SKM-1 (cell line): ENCODE measurements around the gene F9.
A peak's percentile ranks its signal among the peaks of the same experiment; 100 is the strongest.
"Not testable (repeated sequence)": the region's sequence is repeated elsewhere in the genome, so short reads cannot be mapped to it uniquely, and the experiment has no call there.

Experiments
- DNase-seq: peaks from one replicate; lab custom pipeline; 2025; ENCODE audit not compliant: unreplicated experiment; lab: John Stamatoyannopoulos, UW

F9 gene

GRCh38 chrX:139530550-139530949 is at the start of gene F9:
Gene F9, plus strand, starts transcription at chrX:139530739. Its CDS starts 26 bp downstream, at chrX:139530765.
- DNase-seq: no peak

DNA sequence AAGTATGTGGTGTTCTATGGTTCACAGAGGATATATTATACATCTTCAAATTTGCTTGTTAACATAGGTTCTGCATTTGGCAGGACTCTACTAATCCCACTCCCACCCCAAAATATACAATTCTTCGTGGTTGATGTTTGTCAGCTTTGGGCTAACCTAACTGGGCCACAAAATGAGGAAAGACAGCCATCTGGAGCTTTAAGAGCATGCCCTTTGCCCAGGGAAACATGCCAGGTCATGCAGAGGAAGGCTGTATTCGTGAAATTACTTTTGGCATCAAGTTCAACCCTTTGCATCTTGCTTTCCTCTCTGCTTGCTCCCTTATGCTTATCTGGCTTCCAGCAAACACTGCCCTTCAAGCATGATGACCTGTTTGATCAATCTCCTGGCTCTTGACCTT is 46.8 kb upstream of the F9 start:
- DNase-seq: no peak

- DNase-seq: no peak
Measured at GRCh38 chrX:139484591-139484990, 45.9 kb upstream of the F9 start.

GRCh38 chrX:139495324-139495723 is 35.2 kb upstream of the F9 start:
- DNase-seq: no peak

DNA sequence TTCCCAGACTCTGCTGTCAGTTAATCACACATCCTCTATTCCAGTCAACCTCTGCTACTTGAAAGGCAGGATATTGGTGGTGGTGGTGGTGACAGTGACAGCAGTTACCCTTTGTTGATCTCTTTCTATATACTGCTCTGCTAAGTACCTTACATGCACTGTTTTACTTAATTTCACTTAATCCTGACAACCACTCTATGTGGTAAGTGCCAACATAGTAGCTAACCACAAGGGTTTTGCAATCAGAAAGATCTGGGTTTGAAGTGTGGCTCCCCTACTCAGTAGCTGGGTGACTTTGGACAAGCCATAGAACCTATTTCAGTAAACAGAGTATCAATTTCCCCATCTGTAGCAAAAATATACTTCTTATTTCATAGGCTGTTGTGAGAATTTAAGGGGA is 24.2 kb upstream of the F9 start:
- DNase-seq: no peak

DNA sequence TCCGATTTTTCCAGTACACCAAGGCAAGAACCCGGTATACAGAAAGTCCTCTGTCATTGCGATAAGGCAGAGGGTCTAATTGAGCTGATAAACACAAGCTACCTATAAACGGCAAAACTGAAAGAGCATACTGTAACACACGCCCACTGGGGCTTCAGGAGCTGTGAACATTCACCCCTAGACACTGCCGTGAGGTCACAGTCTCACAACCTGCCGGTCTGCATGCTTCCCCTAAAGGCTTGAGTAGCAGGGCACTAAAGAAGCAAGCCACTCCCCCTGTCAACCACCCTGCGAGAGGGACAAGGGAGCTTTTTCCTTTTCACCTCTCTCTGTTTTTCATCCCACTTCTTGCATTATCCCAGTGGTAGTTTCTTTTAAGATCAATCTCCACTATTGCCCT is 22.4 kb upstream of the F9 start:
- DNase-seq: no peak

GRCh38 chrX:139518475-139518874 is 12.1 kb upstream of the F9 start:
- DNase-seq: no peak

DNA sequence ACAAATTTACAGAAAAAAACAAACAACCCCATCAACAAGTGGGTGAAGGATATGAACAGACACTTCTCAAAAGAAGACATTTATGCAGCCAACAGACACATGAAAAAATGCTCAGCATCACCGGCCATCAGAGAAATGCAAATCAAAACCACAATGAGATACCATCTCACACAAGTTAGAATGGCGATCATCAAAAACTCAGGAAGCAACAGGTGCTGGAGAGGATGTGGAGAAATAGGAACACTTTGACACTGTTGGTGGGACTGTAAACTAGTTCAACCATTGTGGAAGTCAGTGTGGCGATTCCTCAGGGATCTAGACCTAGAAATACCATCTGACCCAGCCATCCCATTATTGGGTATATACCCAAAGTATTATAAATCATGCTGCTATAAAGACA is 1.7 kb upstream of the F9 start:
- DNase-seq: not testable (repeated sequence)

DNA sequence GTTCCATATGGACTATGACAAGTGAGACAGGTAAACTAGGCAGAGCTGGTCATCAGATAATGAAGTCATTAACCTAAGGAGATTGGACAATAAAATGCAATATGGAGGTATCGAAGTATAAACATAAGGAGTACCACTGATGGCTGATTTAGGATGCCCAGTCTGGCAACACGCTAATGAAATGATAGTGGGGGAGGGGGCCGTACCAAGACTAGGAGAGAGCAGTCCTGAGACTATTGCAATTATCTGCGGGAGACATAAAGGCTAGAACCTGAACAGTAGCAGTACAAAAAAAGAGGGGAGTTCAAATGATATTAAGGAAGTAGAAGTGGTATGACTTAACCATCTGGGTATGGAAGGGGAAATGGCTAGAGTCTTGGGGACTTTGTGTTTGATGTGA is 2.3 kb downstream of the F9 start:
- DNase-seq: no peak

DNA sequence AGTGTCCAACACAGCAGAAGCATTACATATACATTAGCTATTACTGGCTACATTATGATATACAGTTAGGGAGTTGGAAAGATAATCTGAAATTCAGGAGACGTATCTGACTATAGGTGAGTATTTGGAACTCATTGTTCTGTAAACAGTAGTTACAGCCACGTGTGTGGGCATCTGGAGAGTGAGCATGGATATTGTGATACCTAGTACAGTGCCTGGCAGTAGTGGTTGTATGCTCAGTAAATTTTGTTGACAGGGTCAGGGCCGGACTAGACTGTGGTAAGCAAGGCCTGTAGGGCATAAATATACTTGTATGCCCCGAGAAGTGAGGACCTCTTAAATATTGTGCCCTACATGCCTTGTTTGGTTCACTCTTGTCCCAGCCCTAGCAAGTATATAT is 2.9 kb downstream of the F9 start:
- no peak for DNase-seq

DNA sequence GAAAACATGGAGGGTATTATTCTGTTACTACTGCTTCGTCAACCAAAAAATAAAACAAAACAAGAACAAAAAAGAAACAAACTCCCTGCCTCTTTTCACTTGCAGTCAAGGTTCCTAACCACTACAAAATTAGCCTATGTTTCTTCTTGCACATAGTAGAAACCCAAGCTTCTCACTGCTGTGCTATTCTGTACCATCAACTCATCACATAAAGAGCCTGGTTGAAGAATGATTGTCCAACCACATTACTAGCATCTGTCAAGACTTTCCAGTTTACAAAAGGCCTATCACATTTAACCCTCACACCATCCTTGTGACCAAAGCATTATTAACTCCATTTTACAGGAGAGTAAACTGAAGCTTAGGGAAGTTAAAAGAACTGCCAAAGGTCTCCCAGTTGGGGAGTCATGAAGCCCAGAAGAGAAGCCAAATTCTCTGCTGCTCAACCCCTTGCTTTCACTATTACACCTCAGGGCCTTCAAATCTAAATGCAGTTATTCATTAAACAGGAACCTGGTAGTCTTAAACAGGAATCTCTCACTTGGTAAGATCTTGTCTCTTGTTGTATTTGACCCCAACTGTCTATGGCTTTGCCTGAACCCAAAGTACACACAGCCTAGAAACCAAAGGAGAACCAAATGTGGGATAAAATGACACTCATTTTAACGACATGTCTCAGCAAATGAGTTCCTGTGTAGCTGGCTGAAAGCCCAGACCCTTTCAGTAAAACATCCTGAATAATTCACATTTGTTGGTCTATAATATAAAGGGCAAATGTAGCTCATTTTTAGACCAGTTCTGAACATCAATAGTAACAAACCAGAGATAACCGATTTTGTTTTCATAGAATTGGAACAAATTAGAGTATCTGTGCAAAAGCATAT is 8.6 kb downstream of the F9 start:
- DNase-seq: no peak

DNA sequence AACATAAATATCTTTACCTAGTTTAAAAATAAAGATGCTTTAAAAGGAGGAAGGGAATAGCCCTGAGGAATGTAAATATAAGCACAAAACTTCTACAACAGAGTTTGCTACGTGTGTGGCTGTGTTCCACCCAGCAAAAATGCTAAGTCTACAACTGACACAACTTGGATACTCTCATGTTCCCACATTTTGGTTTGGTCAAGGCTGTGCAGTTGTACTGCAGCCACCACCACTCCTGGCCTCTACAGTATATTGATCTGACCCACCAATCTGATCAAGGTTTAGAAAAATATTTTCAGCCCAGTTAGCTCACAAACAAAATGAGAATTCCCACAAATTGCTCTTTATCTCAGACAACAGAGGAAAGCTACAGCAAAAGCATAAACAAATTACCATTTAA is 12.1 kb downstream of the F9 start:
- DNase-seq: no peak

DNA sequence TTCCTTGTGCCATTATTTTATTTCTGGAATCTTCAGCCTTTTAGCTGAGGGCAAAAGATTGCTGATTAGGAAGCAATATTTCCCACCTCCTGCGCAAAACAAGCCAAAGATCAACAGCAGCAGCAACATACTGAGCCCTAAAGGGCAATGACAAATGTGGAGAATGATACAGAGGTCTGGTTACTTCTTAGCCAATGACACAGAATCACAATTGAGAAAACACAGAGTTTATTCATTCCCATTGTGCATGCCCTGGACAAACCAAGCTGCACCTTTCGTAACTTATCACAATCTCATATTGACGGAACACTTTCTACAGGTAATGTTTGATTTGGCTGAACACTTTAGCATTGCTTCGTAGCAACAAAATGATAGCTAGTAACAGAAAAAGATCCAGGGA is 13.4 kb downstream of the F9 start:
- DNase-seq: no peak

DNA sequence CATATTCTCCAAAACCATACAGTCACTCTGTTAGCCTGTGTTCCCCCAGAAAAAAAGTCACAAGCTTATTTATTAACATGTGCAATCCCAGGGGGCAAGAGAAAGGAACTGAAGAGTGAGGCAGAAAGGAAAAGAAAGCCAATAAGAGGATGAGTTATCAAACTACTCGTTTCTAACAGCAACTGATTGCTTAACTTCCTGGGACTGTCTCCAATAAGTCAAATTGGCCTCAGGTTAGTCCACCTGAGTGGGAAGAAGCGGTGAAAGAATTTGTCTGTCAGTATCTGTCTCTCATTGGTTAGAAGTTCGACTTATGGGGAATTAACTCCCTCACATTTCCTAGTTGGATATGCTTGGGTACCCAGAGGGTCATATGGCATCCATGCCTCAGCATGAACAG is 14.1 kb downstream of the F9 start:
- DNase-seq: no peak

- no peak for DNase-seq
Measured at GRCh38 chrX:139554376-139554775, 23.8 kb downstream of the F9 start.

DNA sequence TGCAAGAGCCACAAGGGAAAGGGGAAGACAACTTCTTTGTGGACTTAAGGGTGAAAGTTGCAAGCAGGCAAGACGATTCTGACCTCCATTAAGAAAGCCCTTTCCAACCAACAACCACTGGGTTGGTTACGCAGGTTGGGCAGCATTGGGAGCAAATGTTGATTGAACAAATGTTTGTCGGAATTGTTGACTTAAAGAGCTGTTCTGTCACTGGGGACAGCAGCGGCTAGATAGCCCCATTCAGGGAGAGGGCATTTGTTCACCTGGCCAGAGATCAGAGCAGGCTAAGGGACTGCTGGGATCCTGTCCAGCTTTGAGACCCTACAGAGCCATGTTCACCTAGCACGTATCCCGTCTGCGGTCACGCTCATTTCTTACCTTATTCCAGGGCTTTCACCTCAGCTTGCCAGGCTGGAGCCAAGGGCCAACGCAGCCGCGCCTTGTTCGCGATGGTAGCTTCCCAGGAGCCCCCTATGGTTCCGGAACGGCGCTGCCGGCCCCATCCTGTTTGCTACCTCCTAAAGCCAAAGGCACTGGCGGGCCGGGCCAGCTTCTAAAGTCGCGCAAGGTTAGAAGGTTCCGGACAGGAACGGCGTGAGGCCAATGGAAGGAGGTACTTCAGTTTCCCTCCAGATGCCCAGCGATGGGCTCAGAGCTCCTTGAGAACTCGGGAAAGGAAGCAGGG is 24.6 kb downstream of the F9 start:
- no peak for DNase-seq

DNA sequence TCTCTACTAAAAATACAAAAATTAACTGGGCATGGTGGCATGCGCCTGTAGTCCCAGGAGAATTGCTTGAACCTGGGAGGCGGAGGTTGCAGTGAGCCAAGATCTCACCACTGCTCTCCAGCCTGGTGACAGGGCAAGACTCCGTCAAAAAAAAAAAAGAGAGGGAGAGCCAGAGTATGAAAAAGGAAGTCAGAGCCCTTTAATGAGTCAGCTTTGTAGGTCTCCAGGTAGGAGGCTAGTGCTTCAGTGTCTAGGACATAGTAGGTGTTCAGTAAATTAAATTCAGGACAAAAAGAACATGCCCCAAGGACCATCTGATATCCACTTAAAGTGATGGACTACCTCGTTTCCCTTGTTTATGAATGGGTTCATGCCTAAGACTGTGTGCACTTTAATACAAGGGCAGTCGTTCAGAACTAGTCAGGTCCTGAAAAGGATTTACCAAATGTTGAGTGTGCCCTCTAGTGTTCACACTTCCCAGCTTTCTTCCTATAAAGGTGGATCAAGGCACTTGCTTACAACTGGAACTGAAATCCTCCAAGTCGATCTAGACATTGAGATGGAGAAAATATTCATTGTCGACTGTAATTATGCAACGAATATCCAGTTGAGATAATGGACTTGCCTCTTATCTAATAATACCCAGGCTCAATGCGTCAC is 29.0 kb downstream of the F9 start:
- DNase-seq: peak; percentile 5

- no peak for DNase-seq
Measured at GRCh38 chrX:139560221-139560620, 29.7 kb downstream of the F9 start.

DNA sequence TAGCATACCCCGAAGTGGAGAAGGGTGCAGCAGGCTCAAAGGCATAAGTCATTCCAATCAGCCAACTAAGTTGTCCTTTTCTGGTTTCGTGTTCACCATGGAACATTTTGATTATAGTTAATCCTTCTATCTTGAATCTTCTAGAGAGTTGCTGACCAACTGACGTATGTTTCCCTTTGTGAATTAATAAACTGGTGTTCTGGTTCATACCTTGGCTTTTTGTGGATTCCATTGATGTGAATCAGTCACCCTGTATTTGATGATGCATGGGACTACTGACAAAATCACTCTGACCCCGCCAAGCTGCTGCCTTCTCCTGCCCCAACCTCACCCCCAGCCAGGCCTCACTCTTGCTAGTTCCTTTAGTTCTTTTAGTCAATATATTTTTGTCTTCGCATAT is 32.7 kb downstream of the F9 start:
- no peak for DNase-seq

DNA sequence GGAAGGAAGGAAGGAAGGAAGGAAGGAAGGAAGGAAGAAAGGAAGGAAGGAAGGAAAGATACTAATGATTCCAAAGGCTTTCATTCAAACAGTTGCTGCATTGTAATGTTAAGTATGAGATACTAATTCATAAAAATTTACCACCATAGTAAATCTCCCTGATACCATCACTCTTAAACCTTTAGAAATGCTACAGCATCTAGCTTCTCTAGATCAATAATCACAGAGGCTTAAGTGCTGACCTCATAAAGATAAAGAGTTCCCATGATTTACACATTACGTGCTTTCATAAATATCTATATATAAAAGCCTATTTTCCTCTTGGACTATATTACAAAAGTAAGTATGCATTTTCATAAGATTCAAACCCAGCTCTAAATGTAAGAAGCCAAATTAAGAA is 36.4 kb downstream of the F9 start:
- DNase-seq: no peak

DNA sequence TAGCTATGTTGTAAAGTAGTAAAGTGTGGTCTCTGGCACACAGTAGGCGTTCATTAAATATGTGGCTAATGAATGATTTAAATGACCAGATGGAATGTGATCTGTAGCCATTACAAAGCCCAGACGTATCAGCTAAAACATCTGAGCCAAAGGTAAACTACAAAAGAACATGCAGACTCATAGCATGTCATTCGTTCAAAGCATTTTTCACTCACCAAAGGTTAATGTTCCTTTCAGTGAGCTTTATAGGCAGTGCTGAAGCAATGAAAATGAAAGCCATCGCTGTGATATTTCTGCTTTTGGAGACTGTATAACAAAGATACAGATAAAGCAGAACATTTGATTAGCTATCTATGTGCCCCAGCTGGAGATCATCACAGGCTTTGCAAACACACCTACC is 50.5 kb downstream of the F9 start:
- no peak for DNase-seq

- no peak for DNase-seq
Measured at GRCh38 chrX:139585613-139586012, 55.1 kb downstream of the F9 start.
